A673 (cell line): ENCODE results near the gene PRPF6. TPM values are rescaled to one million over a fixed set of nuclear protein-coding genes. Genes with fewer than 3 reads are reported as not detected.

Experiments used
- BruUV-seq: library from RNA; stranded (reverse); fragments of 400-500 nt; replicated peaks from 2 replicates; lab custom pipeline; 2021; lab: Mats Ljungman, UMichigan
- CTCF ChIA-PET: fragments of 300-600 bp; sonication (Branson Sonifier 250); formaldehyde crosslinking; loops from one replicate; lab custom pipeline; 2022; ENCODE audit warnings: antibody characterized with exemption; lab: Charles Lee
- POLR2A ChIA-PET: fragments of 300-600 bp; sonication (Branson Sonifier 250); formaldehyde crosslinking; loops from one replicate; lab custom pipeline; 2022; ENCODE audit warnings: antibody characterized with exemption; ENCODE audit not compliant: low non-redundant PET; lab: Charles Lee
- DNase-seq: peaks from one replicate; pipeline ENCODE4 v3.0.0-alpha.2; 2015; ENCODE audit warnings: low spot score
- H3K27ac ChIP-seq: fragments of 200-600 bp; sonication (generic); 2 replicates; pipeline ENCODE4 v1.5.1; 2016; ENCODE audit warnings: mixed run types, low read depth, mild to moderate bottlenecking, mixed read lengths, antibody characterized with exemption, low read length; ENCODE audit not compliant: poor library complexity, severe bottlenecking
- H3K27me3 ChIP-seq: fragments of 200-600 bp; sonication (generic); replicated peaks from 2 replicates; pipeline ENCODE4 v1.6.1; 2017; ENCODE audit warnings: mixed run types, low read depth, mild to moderate bottlenecking, mixed read lengths, antibody characterized with exemption, low read length; ENCODE audit not compliant: insufficient read depth, poor library complexity
- H3K36me3 ChIP-seq: fragments of 200-600 bp; sonication (generic); 2 replicates; pipeline ENCODE4 v1.6.1; 2016; ENCODE audit warnings: mixed run types, mild to moderate bottlenecking, mixed read lengths, antibody characterized with exemption, low read length; ENCODE audit not compliant: insufficient read depth, poor library complexity, severe bottlenecking
- H3K4me1 ChIP-seq: fragments of 200-600 bp; sonication (generic); 2 replicates; pipeline ENCODE4 v1.6.1; 2017; ENCODE audit warnings: mixed run types, mild to moderate bottlenecking, mixed read lengths, antibody characterized with exemption, low read length; ENCODE audit not compliant: insufficient read depth, poor library complexity, severe bottlenecking
- H3K4me3 ChIP-seq: fragments of 200-600 bp; sonication (generic); 2 replicates; pipeline ENCODE4 v1.5.1; 2016; ENCODE audit warnings: low read depth, mixed run types, mild to moderate bottlenecking, mixed read lengths, low read length; ENCODE audit not compliant: poor library complexity, severe bottlenecking
- H3K9me3 ChIP-seq: fragments of 200-600 bp; sonication (generic); 2 replicates; pipeline ENCODE4 v1.6.1; 2016; ENCODE audit warnings: mixed run types, low read depth, mild to moderate bottlenecking, mixed read lengths, antibody characterized with exemption, low read length; ENCODE audit not compliant: poor library complexity, severe bottlenecking
- CTCF ChIP-seq: fragments of 300-800, 200-600 bp; sonication (generic); conservative IDR thresholded peaks from 2 replicates; pipeline ENCODE4 v1.5.1; 2017; ENCODE audit warnings: low read depth, mild to moderate bottlenecking, antibody characterized with exemption, low read length, moderate library complexity, mixed read lengths
- EZH2 ChIP-seq: fragments of 200-600 bp; sonication (generic); IDR thresholded peaks from 2 replicates; pipeline ENCODE4 v1.6.1; 2017; ENCODE audit warnings: borderline replicate concordance, low read depth, mild to moderate bottlenecking, mixed read lengths, antibody characterized with exemption, low read length; ENCODE audit not compliant: poor library complexity, severe bottlenecking
- intact Hi-C: fragments of 100-400 bp; cut with micrococcal nuclease; formaldehyde crosslinking; loops from one replicate; pipeline ENCODE4 v1.10.0; 2022; ENCODE audit not compliant: unreplicated experiment
- total RNA-seq: library from RNA; stranded (reverse); gene quantifications from 2 replicates; pipeline ENCODE4 v1.2.3, GENCODE V29; 2021

The PRPF6 gene
- total RNA-seq, 1 experiment from 2014 or later: 86.3 TPM

GRCh38 chr20:63955827-63956663 lies 24.9 kb upstream of the PRPF6 start, which contains the start of gene UCKL1:
TSS of gene UCKL1 (minus strand) at chr20:63956416. CDS start at chr20:63956372, 44 bp downstream.
- Histone ChIP-seq H3K36me3 (no peaks in the 10 kb centered on the region), H3K27me3 (no peaks in the 10 kb centered on the region), H3K27ac (peak within 1 kb of the TSS; percentile 93), H3K4me3 (peak within 1 kb of the TSS; percentile 87), H3K9me3 (no peaks in the 10 kb centered on the region), H3K4me1 (peaks cover 19% of the 10 kb centered on the region)
- ChIA-PET POLR2A (no interaction called here), CTCF (no interaction called here)
- BruUV-seq: no TSS peak
- TF ChIP-seq EZH2: no peak
- TF ChIP-seq CTCF: 0 out of 2 replicates have a peak, but pooled peaks have one; percentile 3
- intact Hi-C loops: no loop called here
- DNase-seq: peak; percentile 94

- peaks cover 13% of the 10 kb centered on the region for H3K4me1 ChIP-seq
- peak overlapping the region; percentile 87 for H3K4me3 ChIP-seq
- intact Hi-C loops: no loop called here
- ChIA-PET CTCF (no interaction called here), POLR2A (no interaction called here)
- H3K27ac ChIP-seq: peak overlapping the region; percentile 71
- BruUV-seq: no TSS peak
- H3K36me3 ChIP-seq: peaks cover 2% of the 10 kb centered on the region
- TF ChIP-seq CTCF (no peak), EZH2 (no peak)
- no peaks in the 10 kb centered on the region for H3K27me3 ChIP-seq
- H3K9me3 ChIP-seq: no peaks in the 10 kb centered on the region
- no peak for DNase-seq
Measured at GRCh38 chr20:63956664-63957003, 24.3 kb upstream of the PRPF6 start.

GRCh38 chr20:63957004-63957689 lies 23.8 kb upstream of the PRPF6 start:
- Histone ChIP-seq H3K4me1 (peaks cover 12% of the 10 kb centered on the region), H3K27me3 (no peaks in the 10 kb centered on the region), H3K27ac (peak overlapping the region; percentile 71), H3K9me3 (no peaks in the 10 kb centered on the region), H3K4me3 (peak overlapping the region; percentile 87), H3K36me3 (peaks cover 6% of the 10 kb centered on the region)
- TF ChIP-seq CTCF: 0 out of 2 replicates have a peak, but pooled peaks have one; percentile 10
- no peak for TF ChIP-seq EZH2
- ChIA-PET CTCF (no interaction called here), POLR2A (no interaction called here)
- intact Hi-C loops: no loop called here
- peak; percentile 80 for DNase-seq
- no TSS peak for BruUV-seq
